ENCODE results near the gene TPSD1.
A peak's percentile ranks its signal among the peaks of the same experiment; 100 is the strongest.

Gene TPSD1

DNA sequence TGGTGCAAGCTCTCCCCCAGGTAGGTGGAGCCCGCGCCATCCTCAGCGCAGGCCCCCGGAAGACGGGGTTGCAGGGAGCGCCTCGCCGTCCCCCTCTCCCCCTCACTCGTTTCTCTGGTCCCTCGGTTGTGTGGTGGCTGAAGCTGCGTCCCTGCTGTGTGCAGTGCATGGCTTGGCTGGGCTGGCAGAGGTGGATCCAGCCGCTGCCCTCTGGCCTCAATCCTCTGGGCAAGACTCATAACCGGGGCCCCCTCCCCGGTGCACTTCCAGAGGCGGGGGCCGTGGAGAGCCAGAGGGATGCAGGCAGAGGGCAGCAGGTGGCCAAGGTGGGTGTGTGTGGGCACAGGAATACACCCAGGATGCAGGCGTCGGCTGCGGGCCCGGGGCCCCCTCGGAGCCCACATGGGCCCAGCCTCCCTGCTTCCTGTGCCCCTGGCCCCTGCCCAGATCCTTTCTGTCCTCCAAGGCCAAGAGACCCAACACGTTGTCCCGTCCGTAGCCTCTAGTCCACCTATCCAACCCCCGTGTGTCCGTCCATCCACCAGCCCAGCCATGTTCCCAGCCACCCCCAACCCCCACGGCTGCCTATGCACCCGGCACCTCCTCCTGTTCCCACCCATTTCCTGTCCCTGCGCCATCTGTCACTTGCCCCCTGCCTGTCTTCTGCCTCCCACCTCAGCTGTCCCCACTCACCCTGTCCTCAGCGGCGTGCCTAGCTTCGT is 40.1 kb upstream of the TPSD1 start:
- TF ChIP-seq, protein P1, sequence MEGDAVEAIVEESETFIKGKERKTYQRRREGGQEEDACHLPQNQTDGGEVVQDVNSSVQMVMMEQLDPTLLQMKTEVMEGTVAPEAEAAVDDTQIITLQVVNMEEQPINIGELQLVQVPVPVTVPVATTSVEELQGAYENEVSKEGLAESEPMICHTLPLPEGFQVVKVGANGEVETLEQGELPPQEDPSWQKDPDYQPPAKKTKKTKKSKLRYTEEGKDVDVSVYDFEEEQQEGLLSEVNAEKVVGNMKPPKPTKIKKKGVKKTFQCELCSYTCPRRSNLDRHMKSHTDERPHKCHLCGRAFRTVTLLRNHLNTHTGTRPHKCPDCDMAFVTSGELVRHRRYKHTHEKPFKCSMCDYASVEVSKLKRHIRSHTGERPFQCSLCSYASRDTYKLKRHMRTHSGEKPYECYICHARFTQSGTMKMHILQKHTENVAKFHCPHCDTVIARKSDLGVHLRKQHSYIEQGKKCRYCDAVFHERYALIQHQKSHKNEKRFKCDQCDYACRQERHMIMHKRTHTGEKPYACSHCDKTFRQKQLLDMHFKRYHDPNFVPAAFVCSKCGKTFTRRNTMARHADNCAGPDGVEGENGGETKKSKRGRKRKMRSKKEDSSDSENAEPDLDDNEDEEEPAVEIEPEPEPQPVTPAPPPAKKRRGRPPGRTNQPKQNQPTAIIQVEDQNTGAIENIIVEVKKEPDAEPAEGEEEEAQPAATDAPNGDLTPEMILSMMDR (IDR thresholded peaks at IDR 0.05; ENCODE audit: borderline replicate concordance, extremely low read depth, low read length, poor library complexity, severe bottlenecking): no peak
- no peak for TF ChIP-seq EZH2 (IDR thresholded peaks at IDR 0.05; ENCODE audit: borderline replicate concordance, low read depth, low read length, severe bottlenecking)
- H3K27me3 ChIP-seq (ENCODE audit: insufficient read depth, low read length, poor library complexity): no peaks in the 10 kb centered on the region
- no peak overlapping the region for H2AFZ ChIP-seq (ENCODE audit: low read depth, low read length)
- H3K4me1 ChIP-seq (ENCODE audit: insufficient read depth, low read length): no peaks in the 10 kb centered on the region
- no peak overlapping the region for H3K27ac ChIP-seq (ENCODE audit: low read length)
- no peak overlapping the region for H3K4me3 ChIP-seq (ENCODE audit: low read depth in 1 of 2, low read length in 2 of 2)
- DNase-seq (no peak), ATAC-seq (ENCODE audit: insufficient read depth, low read depth) (0 out of 3 replicates have a peak, but pooled peaks have one; percentile 33)
- no peak overlapping the region for H3K9ac ChIP-seq (ENCODE audit: low read depth, low read length)
- no peaks in the 10 kb centered on the region for H3K9me3 ChIP-seq (ENCODE audit: insufficient read depth, low read length, severe bottlenecking)
- H3K4me2 ChIP-seq (ENCODE audit: insufficient read depth, low read length): no peak overlapping the region
- peaks cover 4% of the 10 kb centered on the region; the same call in 1 of the 2 replicates for H4K20me1 ChIP-seq (ENCODE audit: insufficient read depth, low read length)
- no peaks in the 10 kb centered on the region for H3K79me2 ChIP-seq (ENCODE audit: insufficient read depth, low read length)
- no peaks in the 10 kb centered on the region for H3K36me3 ChIP-seq (ENCODE audit: insufficient read depth, low read length)

DNA sequence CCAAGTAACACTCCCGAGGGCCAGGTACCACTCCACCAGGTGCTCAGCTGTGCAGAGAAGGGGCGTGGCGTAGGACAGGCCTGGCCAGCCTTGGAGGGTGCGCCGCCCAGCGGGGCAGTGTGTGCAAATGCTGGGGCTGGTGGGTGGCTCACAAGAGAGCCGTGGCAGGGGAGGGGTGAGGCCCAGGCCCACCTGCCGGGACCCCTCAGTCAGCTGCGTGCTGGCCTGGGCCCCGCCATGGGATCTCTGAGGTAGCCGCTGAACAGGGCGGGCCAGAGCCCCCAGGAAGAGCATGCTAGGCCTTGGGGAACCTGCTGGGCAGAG is 39.6 kb upstream of the TPSD1 start:
- H3K27ac ChIP-seq (ENCODE audit: low read length): no peak overlapping the region
- DNase-seq: no peak
- no peaks in the 10 kb centered on the region for H3K27me3 ChIP-seq (ENCODE audit: insufficient read depth, low read length, poor library complexity)

DNA sequence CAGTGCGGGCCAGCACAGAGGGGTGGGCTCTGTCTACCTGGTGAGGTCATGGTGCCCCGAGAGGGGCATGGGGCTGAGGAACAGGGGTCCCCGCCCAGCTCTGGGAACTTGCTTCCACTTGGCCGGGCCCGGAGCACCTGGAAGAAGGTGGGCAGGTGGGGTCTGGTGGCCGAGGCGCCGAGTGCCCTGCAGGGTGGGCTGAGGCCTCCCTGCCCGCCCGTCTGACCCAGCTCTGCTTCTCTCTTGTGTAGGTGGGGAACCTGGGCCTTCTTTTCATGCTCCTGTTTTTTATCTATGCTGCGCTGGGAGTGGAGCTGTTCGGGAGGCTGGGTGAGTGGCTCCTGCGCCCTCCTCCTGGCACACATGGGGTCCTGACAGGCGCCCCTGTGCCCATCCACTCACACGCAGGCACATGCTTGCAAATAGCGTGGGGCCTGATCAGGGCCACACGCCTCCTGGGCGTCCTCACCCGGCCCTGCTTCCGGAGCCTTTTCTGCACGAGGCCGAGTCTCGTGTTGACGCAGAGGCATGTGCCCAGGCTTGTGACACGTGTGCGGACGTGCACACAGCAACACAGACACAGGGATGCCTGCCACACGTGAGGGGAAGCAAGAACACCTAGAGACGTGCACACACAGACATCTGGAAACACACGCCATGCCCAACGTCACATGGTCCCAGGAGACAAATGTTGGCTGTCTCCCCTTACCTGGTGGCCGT is 39.0 kb upstream of the TPSD1 start:
- TF ChIP-seq, protein P1 (IDR thresholded peaks at IDR 0.05; ENCODE audit: borderline replicate concordance, extremely low read depth, low read length, poor library complexity, severe bottlenecking): no peak
- TF ChIP-seq EZH2 (IDR thresholded peaks at IDR 0.05; ENCODE audit: borderline replicate concordance, low read depth, low read length, severe bottlenecking): no peak
- no peak overlapping the region for H2AFZ ChIP-seq (ENCODE audit: low read depth, low read length)
- H3K4me1 ChIP-seq (ENCODE audit: insufficient read depth, low read length): no peaks in the 10 kb centered on the region
- H3K4me3 ChIP-seq (ENCODE audit: low read depth in 1 of 2, low read length in 2 of 2): no peak overlapping the region
- no peaks in the 10 kb centered on the region for H3K9me3 ChIP-seq (ENCODE audit: insufficient read depth, low read length, severe bottlenecking)
- no peak overlapping the region for H3K9ac ChIP-seq (ENCODE audit: low read depth, low read length)
- no peaks in the 10 kb centered on the region for H3K79me2 ChIP-seq (ENCODE audit: insufficient read depth, low read length)
- H3K4me2 ChIP-seq (ENCODE audit: insufficient read depth, low read length): no peak overlapping the region
- H4K20me1 ChIP-seq (ENCODE audit: insufficient read depth, low read length): peaks cover 4% of the 10 kb centered on the region; the same call in 1 of the 2 replicates
- ATAC-seq (ENCODE audit: insufficient read depth, low read depth): no peak
- no peaks in the 10 kb centered on the region for H3K27me3 ChIP-seq (ENCODE audit: insufficient read depth, low read length, poor library complexity)
- H3K27ac ChIP-seq (ENCODE audit: low read length): no peak overlapping the region
- H3K36me3 ChIP-seq (ENCODE audit: insufficient read depth, low read length): no peaks in the 10 kb centered on the region
- no peak for DNase-seq

More for the DNA sequence above, 39.6 kb upstream of the TPSD1 start:
- H3K36me3 ChIP-seq (ENCODE audit: insufficient read depth, low read length): no peaks in the 10 kb centered on the region
- H3K9ac ChIP-seq (ENCODE audit: low read depth, low read length): no peak overlapping the region
- H3K4me3 ChIP-seq (ENCODE audit: low read depth in 1 of 2, low read length in 2 of 2): no peak overlapping the region
- no peaks in the 10 kb centered on the region for H3K4me1 ChIP-seq (ENCODE audit: insufficient read depth, low read length)
- no peak for ATAC-seq (ENCODE audit: insufficient read depth, low read depth)
- no peak for TF ChIP-seq EZH2 (IDR thresholded peaks at IDR 0.05; ENCODE audit: borderline replicate concordance, low read depth, low read length, severe bottlenecking)
- TF ChIP-seq, protein P1 (IDR thresholded peaks at IDR 0.05; ENCODE audit: borderline replicate concordance, extremely low read depth, low read length, poor library complexity, severe bottlenecking): no peak
- no peaks in the 10 kb centered on the region for H3K79me2 ChIP-seq (ENCODE audit: insufficient read depth, low read length)
- no peak overlapping the region for H3K4me2 ChIP-seq (ENCODE audit: insufficient read depth, low read length)
- H3K9me3 ChIP-seq (ENCODE audit: insufficient read depth, low read length, severe bottlenecking): no peaks in the 10 kb centered on the region
- H4K20me1 ChIP-seq (ENCODE audit: insufficient read depth, low read length): peaks cover 4% of the 10 kb centered on the region; the same call in 1 of the 2 replicates
- no peak overlapping the region for H2AFZ ChIP-seq (ENCODE audit: low read depth, low read length)
